Stimulated activated CD4-positive, alpha-beta T cell treated with anti-CD3 and anti-CD28 coated beads, Interleukin-12 subunit alpha, Interleukin-12 subunit beta, amount 100 ng/mL, for 4 hours (primary cell): Measurements from ENCODE around the gene MAP1LC3B2.

Experiments
- DNase-seq: peaks from one replicate; pipeline ENCODE4 v3.0.0-alpha.2; 2020

MAP1LC3B2 gene

DNA sequence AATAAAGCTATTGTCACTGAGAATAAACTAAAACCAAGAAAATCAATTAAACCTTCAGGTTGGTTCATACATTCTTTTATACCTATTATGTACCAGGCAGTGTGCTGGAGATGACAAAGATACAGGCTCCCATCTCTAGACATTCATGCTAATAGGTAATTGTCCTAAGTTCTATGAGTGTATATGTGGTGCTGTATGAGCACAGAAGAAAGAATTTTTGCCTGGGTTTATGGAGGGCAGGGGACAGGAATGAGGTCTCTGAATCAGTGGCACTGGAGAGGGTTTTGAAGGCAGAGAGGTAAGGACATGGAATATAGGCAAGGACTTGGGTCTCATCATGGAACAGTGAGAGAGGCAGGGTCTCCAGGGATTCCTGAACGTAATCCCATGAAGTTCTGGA lies 38.7 kb downstream of the MAP1LC3B2 start:
- DNase-seq, result no peak

DNA sequence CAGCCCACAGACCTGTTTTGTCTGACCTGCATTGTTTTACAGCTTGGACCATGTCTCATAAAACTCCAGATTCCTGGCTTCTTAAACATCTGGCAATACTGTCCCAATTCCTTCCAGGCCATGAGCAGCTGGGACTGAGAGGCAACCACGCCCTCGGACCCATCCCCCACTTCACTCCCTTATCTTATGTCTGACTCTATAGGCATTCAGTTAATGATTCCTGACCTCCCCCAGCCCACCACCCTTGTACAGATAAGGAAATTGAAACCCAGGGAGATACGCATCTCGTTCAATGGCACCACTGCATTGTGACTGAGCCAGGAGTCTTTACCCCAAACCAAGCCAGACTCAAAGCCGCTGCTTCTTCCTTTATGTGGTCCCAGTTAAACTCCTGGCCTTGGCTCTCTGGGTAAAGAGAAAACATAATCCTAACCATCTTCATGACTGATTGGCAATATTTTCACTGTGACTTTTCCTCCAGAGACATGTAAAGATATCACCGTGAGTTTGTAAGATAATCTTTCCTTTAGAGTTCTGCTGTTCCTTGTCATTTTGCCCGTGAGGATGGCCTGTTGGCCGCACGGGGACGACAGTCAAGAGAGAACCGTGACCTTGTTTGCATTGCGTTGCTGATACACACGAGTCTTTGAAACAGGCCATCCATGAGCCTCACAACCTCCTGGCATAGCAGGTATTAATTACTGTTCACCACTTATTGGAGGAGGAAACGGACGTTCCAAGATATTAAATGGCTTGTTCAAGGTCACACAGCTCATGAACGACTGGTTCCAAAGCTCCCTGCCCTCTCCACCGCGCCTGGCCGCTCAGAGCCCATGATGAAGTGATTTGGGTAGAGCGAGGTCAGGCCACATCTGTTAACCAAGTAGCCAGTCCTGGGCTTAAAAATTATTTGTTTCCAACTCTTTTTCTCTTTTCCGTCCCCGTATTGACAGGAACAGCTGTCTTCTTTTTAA lies 39.4 kb downstream of the MAP1LC3B2 start:
- DNase-seq, result no peak

DNA sequence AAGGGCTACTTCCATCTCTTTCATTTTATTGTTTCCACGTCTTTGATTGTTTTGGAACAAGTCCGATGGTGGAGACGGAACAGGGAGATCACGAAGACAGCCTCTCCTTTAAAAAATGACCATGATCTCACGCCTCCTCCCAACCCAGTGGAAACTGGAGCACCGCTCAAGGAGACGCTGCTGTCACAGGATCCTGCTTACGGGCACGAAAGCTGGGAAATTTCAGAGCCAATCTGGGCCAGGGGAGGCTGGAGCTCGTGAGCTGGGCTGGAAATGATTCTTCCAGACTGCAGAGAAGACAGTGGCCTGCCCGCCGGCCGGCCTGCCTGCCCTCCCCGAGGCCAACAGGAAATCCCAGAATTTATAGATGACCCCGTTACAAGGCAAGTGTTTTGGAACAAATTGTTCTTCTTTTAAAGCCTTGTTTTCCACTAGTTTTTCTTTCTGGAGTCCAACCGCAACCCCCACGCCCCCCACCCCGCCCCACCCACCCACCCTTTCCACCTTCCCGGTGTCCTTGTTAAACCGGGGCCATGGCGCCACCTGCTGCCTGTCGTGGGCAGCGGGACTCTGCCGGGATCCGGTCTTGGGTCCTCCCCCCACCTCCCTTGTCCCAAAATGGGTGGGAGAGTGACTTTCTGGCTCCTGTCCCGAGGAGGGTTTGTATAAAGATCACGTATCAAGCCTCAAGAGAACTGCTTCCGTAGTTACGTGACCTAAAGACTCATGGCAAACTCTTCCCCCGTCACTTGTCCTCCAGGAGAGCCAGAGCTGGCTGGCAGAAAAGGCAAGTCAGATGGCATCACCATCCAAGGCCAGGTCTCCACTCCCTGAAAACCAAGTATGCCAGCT lies 40.3 kb downstream of the MAP1LC3B2 start:
- DNase-seq, result peak; percentile 57

DNA sequence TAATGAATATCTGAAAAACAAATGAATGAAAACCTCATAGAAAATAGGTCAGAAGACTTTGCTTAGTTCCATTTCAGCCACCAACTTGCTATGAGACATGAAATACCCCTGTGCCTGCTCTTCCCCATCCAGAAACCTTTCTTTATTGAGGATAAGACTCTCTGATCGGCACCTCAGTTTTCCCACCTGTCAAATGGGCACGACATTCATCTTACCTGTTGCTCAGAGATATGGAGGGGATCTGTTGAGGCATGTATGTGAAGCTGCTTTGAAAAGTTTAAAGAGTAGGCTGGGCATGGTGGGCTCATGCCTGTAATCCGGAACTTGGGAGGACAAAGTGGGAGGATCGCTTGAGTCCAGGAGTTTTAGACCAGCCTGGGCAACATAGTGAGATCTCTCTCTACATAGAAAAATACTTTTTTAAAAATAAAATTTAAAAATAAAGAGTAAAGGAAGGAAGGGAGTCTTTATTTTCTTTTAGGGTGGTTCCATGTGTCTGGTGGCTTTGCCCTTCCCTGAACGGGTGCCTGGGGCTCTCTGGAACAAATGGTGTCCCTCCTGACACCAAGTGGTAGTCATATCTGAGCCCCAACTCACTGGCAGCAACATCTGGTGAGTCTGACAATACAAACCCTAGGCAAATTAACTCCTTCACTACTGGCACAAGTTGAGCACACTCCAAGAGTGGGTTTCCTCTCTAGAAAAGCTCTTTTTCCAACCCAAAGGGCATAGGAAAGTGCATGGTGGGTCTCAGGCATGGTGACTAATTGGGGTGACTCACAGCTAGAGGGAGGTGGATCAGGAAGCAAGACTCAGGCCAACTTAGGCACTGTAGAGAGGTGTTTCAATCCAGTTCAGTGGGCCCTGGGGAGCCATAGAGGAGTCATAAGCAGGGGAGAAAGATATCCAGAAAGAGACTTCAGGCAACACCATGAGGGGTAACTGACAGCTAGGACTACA lies 42.1 kb downstream of the MAP1LC3B2 start:
- no peak for DNase-seq

DNA sequence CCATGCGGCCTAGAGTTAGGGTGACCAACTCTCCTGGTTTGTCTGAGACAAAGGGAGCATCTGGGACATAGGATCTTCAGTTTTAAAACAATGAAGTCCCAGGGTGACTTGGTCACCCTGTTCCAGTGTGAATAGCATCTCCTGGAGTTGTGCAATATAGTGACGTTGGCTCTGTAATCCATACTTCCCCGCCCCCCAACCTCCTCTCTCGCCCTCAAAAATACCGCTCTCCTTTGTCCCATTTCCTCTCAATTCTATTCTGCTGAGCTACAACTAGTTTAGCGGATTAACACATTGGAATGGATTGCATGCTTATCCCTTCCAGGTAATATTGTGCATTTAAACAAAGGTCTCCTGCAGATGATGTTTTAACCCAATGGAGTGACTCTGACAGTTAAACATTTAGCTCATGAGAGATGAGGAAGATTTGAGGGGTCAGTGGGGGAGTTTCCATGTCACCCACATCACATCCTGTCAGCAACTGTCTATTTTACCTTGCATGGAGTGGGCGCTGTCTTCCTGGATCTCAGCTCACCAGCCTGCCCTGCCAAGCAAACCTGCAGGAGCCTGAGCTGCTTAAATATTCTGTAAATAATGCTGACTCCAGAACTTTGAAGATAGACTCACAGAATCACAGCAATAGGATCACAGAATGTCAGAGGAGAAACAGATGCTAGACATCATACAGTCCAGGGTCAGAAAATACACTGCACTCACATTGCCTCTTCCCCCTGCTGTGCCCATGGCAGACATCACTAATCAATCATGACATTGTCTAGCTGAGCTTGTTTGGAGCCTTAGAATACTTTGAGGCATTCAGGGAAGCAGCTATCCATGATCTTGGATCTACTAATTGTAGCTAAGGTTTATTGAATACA lies 43.0 kb downstream of the MAP1LC3B2 start:
- DNase-seq, result no peak

DNA sequence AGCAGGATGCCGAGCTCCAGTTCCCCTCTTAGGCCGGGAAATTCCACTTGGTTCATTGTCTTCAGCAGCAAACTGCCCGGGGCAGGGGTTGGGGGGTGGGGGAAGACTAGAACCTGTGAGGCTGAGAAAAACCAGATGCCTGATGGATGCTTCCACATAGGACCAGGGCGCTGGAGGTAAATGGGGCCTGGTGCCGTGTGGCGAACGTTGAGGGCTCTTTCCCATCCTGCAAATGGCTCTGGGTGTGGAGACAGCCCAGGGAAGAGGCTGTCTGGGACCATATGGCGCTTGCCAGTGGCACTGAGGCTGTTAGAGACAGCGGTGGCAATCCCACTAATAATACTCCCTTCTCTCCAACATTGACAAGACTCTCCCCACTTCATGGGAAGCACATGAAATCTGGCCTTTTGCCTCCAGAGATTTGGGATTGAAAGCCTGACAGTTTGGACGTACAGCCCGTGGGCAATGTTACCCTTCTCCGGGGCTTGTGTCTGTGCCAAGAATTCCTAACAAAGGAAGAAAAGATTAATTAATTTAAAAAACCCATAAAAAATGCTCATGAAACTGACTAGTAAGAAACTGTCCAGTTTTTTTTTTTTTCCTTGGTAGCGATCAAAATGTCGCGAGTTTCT lies 44.5 kb downstream of the MAP1LC3B2 start:
- DNase-seq, result no peak

DNA sequence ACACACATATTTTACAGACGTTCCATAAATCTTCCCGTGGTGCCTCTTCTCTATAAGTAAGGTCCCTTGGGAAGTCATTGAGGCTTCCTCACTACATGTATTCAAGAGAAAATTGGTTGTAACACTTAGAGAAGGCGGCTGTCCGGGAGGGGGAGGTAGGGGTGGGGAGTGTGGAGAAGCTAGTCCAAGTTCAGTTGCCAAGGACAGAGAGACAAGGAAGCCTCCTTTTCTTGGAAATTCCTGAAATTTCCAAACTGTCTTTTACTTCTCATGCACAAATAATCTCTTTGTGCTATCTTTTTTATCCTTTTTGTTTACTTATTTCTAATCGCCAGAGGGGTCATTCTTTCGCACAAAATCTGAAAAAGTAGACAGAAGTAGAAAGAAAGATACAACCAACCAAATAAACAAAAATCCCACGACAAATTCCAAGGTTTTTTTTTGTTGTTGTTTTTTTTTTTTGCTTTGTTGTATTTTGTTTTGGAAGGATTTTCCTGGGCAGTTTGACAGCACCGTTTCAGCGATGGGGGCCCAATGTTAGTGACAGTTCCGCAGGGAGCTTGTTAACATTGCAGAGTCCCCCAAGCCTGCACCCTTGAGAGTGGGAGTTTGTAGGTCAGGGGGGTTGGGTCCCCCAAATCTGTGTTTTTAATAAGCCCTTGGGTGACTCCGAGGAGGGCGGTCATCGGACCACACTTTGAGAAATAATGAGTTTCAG lies 45.2 kb downstream of the MAP1LC3B2 start:
- DNase-seq, result no peak

DNA sequence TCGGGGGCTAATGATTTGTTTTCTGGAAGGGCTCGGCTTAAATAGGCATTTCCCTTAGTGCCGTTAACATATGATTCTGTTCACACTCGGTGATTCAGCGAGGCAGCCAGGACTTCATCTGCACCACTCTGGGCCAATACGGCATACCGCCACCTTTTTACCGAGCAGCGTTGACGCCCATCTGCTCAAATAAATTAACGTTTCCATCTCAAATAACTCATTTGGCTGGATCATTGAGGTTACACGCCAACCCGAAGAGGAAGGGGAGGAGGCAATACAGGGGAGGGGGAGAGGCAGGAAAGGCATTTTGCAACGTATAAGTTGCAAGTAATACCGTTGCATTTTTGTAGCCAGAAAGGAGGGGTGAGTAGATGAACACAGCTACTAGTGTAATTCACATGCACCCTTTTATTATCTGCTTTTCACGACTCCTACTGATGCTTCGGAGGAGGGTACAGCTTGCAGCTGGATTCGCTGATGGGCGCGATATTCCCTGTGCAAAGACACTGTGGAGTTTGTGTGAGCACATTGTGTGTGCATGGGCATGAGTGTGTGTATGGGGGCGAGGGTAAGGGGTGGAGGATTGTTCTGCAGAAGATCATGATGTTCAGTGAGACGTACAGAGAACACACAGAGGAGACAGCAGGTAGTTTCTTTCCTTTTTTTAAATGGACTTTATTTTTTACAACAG lies 45.9 kb downstream of the MAP1LC3B2 start:
- no peak for DNase-seq

DNA sequence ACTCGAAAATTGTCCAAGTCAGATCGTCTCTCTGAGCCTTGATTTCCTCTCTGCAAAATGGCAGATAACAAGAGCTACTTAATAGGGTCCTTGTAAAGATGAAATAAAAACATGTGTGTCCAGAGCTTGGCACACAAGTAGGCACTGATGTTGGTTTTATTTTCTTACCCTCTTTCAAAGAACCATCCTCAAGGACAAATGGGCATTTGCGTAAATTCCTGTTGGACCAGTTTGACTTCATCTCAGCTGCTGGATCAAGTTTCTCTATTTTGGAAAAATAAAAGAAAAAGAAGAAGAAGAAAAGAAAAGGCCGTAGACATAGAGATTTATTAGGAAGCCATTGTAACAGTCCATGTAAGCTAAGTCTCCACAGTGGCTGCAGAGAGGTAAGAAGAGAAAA lies 47.2 kb downstream of the MAP1LC3B2 start:
- DNase-seq, result no peak

DNA sequence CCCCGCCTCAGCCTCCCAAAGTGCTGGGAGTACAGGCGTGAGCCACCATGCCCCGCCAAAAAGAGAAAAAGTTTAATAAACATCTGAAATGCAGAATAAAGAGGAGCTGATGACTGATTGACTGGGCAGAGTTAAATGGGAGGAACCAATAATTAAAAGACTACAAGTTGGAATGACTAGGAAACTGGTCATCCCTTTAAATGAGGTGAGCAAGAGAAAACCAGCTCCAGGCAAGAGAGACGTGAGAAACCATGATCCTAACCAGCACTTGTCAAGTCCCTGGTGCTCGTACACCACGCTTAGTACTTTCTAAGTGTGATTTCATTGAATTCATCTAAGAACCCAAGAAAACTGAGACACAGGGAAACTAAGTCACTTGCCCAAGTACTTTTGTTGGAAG lies 47.9 kb downstream of the MAP1LC3B2 start:
- DNase-seq, result no peak

DNA sequence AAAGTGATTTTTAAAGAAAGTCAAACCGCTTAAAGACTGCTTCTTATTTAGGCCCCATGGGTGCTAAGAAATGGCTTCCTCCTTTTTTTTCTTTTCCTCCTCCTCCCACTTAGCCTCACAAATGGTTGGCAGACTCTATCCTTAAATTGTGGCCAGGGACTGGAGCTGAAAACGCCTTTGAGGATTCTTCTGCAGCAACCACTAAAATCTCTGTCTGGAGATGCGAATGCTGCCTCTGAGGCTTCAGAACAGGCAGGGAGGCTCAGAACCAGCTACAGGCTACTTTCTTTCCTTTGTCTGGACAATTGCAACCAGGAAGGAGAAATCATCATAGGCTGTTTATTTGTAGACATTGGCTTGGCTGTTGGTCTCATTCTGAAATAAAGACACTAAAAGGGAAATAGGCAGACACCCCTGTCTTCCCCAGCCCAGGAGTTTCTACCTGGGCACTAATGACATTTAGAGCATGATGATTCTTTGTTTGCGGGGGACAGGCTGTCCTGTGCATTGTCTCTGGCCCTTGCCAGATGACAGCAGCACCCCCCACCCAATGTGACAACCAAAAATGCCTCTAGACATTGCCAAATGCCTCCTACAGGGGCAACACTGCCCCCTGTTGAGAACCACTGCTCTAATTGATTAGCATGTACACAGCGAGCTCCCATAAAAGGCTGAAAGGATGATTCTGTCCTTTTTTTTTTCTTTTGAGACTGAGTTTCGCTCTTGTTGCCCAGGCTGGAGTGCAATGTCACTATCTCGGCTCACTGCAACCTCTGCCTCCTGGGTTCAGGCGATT lies 50.3 kb downstream of the MAP1LC3B2 start:
- peak; percentile 13 for DNase-seq

DNA sequence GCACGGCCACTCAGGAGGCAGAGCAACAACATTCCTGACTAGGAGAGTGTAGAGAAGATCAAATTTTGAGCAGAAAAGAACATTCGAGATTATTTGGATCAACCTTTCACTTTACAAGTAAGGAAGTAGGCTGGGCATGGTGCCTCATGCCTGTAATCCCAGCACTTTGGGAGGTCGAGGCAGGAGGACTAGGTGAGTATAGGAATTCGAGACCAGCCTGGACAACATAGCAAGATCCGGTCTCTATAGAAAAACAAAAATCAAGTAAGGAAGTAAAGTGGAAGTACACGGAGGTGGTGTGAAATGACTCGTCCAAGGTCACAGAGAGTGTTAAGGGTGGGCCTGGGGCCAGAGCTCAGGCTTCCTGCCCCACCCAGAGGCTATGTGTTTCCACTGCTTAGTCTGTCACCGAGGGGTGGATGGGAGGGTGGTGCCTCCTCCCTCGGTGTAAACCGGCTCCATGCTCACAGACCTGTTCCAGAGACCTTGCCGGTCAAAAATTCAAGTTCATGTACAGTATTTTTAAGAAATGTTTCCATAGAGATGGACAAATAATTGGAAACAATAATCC lies 51.9 kb downstream of the MAP1LC3B2 start:
- no peak for DNase-seq

DNA sequence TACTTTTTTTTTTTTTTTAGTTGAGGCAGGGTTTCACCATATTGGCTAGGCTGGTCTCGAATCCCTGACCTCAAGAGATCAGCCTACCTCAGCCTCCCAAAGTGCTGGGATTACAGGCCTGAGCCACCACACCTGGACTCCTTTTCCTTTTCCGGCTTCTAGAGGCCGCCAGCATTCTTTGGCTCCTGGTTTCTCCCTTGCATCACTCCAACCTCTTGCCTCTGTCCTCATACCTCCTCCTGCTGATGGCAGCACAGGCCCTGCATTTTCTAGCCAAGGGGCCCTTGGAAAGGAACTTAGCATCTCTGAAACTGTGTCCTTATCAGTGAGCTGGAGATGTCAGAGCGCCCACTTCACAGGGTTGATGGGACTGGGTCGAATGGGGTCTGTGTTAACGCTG lies 53.3 kb downstream of the MAP1LC3B2 start:
- no peak for DNase-seq

DNA sequence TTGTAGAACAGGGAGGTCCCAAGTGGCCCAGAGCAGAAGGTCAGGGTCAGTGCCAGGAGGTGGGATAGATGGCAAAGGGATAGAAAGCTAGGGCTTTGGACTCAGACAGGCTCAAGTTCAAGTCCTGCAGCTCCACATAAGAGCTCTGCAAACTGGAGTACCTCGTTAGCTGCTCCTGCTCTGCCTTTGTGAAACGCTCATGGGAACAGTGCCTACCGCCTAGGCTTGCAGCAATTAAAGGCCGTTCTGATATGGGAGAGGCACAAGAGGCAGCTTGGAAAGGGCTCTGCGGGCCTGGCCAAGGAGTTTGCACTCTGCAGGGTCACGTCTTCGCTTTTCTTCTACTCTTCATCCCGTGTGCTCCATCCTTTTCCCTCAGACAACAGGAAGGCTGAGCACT lies 54.1 kb downstream of the MAP1LC3B2 start:
- no peak for DNase-seq

DNA sequence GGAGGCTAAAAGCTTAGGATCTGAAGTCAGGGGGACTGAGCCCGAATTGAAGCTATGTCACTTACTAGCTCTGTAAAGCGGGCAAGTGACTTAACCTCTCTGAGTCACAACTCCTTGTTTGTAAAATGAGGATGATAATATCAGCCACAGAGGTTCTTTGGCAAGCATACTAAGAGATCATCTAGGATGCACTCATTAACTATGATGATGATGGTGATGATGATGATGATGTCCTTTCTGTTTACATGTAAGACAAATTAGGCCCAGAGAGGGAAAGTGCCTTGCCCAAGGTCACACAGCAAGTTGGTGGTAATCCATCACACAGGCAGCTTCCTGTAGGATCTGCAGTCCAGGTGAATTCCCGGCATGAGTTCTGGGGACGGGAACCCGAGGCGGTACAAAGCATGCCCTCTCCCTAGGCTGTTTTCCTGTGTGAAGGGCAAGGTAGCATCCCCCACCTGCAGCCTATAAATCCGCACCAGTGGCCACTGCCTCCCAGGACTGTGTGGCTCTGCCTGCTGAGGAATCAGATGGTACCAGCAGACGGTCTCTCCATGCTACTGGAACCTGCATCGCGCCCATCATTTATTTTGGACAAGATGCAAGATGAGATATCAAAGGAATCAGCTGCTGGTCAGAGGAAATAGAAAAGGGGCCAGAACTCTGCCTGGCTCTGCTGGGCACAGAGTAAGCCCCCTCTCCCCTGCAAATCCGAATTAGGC lies 55.2 kb downstream of the MAP1LC3B2 start:
- no peak for DNase-seq

DNA sequence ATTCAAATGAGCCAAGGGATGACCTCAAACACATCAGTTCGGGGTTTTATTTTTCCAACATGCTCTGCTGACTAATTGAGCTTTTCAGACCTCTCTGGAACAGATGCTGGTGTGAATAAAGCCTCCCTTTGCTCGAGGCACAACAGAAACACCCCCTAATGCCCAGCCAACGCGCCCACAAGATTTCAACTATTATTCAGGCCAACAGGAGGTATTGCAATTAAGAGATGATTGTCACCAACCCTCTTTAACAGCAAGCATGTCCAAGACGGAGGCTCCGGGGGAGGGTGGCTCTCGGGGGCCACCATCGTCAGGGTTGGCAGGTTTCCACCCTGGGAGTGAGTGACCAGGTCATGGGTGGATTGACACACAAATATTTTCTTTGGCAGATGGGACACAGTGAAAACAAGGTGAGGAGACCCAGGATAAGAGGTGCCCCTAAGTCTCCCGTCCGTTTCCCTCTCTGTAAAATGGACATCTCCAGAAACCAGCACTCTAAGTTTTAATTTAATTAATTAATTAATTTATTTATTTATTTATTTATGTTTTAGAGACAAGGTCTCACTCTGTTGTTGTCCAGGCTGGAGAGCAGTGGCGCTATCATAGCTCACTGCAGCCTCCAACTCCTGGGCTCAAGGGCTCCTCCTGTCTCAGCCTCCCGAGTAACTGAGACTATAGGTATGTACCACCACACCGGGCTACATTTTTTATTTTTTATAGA lies 56.1 kb downstream of the MAP1LC3B2 start:
- no peak for DNase-seq
